NCI-H748 treated with DMSO at 0.1 percent for 48 hours (cell line): Measurements from ENCODE around the gene ARHGAP4.

Experiments used
- DNase-seq: peaks from one replicate; lab custom pipeline; 2025; lab: John Stamatoyannopoulos, UW

The ARHGAP4 gene

DNA sequence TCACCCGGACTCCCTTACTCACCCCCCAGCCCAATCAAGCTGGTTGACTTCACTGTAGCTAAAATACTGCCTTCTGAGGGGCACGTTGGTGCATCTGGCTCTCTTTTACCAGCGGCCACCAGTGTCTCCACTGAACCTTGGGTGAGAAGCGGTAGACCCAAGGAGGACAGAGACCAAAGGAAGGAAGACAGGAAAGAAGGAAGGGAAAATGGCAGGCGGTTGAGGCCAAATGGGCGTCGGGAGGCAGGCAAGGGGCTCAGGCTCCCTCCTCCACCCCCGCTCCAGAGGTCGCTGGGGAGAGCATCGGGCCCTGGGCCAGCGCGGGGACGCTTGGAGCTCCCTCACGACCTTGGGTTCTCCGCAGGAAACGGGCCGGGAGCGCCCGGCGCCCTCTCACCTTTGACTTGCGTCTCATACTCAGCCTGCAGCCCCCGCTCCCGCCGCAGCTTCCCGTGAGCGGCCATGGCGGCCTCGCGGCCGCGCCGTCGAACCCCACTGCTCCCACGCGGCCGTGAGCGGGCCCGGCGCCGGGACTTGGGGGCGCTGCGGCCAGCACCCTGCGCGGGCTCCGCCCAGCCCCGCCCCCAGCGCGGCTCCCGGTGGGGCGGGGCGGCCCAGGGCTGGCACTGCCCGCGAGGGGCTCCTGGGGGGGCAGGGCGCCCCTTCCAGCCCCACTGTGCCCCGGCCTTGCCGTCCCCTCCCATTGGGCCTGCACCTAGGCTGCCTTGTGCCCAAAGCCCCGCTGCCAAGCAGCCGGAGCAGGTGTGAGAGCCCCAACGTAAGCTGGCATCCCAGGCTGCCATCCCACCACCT is at the start of gene ARHGAP4:
ARHGAP4 (minus strand) TSS at position 526 of the 813 bp plus-strand sequence; CDS start at position 464, 62 bp downstream.
- DNase-seq, result no peak

DNA sequence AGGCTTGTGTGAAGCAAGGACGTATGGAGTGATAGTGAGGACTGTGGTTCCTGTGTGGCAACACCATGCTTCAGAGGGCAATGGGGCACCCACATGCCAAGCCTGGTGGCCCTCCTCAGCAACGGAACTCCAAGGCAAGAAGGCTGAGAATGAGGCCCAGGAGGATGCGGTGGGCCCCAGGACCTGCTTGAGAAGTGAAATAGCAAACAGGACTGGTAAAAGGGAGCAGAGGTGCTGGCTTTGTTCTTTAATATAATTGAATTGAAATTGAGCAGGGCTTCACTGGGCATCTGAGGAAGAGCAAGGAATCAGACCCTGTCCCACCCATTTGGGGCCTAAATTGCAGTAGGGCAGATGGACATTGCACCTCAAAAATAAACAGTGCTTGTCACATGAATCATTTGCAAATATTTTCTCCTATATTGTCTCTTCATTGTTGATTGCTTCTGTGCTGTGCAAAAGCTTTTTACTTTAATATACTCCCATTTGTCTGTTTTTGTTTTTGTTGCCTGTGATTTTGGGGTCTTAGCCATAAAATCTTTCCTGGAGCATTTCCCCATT is 48.7 kb upstream of the ARHGAP4 start:
- no peak for DNase-seq

DNA sequence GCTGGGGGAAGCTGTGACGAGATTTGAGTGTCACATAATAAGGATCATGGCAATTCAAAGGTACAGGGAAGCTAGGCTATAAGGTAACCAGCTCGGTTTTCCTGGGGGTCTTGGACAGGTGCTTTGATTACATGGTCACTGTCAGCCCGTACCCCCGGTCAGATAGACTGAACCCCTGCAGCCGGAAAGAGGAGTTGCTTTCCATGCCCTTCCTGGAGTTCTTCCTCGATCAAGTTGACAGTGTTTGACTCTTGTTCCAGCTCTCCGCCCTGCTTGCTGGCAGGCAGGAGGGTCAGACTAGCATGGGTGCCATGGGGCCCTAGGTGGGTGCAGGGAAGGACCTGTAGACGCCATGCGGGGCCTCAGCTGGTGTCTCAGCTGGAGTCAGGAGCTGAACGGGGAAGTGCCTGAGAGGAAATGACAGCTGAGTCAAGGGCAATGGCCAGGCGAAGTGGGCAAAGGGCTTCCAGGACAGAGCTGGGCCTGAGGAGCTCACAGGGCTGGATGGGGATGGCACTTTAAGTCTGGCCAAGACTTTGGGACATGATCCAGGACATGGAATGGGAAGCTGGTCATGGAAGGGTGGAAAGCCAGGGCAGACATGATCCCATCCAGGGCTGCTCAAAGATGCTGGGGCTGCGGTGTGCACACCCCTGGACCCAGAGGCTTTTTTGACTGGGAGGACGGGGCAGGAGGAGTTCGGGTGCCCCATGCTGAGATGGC is 48.1 kb upstream of the ARHGAP4 start:
- DNase-seq, result no peak

DNA sequence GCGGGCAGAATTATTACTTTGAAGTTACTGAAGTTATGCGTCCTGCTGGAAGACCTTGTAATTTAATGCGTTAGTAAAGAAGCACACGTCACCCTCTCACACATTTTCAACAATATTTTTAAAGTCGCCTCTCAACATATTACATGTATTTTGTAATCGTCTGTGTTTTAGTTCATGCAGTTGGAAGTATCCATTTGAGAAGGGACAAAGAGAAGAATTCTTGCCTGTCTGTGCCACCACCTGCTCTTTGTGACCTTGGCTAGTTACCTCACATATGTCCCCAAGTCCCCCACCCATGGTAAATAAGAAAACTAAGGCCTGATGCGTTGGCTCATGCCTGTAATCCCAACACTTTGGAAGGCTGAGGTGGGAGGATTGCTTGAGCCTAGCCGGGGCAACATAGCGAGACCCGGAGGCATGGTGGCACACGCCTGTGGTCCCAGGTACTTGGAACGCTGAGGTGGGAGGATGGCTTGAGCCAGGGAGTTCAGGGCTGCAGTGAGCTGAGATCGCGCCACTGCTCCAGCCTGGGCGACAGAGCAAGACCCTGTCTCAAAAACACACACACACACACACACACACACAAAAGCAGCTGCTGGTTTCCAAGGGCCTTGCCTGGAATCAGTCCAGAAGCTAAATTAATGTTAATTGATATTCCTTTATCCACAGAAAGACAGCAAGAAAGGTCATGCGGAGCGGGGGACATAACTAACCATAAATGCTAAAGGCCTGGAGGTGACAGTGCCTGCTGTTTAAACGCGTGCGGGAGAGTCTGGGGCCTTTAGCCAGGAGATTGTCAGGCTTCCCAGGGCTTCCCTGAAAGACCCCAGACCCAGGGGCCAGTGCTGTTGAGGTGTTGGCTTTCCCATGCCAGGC is 47.3 kb upstream of the ARHGAP4 start:
- peak; percentile 33 for DNase-seq

DNA sequence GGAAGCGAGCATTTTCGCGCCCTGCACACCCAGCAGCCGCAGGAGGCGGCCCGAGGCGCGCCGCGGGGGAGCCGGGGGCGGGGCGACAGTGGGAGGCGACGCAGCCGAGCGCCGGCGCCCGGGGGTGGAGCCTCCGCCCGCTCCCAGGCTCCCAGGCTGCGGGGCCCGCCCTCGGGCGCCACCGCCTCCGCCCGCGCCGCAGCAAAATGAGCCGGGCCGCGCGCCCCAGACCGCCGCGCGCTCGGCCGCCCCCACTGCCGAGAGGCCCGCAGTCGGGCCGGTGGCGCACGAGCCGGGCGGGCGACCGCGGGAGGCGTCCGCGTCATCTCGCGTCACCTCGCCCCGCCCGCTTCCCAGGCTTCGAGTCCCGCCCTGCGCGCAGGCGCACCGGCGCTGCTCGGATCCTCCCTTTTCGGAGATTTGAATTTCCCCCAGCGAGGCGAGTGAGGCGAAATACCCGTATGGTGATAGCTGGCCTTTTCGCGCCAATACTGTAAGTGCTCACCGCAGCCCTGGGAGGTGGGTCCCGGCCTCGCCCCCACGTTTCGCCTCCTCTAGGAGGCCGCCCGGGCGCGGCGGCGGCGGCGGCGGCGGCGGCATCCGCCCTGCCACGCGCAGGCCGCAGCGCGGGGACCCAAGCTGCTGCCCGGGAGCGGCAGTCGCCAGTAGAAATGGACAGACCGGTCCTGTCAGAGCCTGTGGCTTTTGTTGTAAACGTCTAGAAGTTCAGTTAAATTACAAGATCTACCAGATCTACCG is 46.5 kb upstream of the ARHGAP4 start, which contains the start of gene TMEM187:
TMEM187 (plus strand) TSS at position 387 of the 759 bp plus-strand sequence. CDS start 9,309 bp downstream, outside the sequence.
- DNase-seq, result peak; percentile 74

DNA sequence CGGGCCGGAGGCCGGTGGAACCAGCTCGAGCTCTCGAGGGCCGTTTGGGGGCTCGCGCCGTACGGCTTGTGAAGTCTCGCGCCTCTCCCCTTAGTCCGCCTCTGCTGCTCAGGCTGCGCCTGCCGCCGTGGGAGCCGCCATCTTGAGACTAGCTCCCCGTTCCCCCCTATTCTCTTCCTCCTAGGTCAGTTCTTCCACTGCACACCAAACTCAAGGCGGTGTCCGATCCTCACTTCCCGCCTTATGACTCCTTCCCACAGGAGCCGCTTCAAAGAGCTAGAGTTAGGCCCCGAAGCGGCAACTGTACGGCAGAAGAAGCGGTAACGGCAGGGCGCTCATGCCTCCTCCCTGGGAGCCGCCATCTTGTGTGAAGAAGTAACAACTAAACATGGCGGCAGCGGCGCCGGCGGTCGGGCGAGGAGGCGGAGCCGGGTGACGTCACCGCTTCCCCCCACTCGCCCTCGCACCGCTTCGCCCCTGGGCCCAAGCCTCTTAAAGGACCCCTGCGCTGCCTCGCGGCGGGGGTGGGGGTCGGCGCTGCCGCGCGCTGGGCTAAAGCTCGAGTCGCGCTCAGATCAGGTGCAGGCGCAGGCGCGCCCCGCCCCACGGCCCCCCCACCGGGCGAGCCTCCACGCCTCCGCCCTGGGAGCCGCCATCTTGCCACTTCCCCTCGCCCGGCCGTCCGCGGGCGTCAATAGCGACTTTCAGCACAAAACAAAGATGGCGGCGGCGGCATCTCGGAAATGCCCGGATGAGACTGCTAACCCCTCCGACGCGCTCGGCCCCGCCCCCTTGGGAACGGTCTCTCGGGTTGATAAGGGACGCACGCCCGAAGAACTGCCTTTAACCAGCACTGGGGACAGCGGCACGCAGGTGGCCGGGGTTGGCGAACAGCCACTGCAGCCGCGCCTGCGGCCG is 45.6 kb upstream of the ARHGAP4 start, which contains the start of gene HCFC1:
HCFC1 (minus strand) TSS at position 369 of the 918 bp plus-strand sequence. CDS start 978 bp downstream, outside the sequence.
- peak; percentile 77 for DNase-seq

DNA sequence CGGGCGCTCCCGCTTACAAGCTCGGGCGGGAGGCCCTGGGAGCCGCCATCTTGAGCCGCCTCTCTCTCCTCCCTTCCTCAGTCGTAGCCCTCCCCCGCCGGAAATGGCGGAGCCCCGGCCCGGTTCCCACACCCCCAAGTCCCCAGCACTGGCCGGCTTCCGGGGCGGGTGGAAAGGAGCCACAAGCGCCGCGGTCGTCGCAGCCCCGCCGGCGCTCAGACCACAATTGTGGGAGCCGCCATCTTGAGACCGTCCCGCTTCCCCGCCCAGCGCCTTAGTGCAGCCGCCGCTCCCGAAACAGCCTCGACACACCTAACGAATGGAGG is 45.0 kb upstream of the ARHGAP4 start:
- DNase-seq, result peak; percentile 23

DNA sequence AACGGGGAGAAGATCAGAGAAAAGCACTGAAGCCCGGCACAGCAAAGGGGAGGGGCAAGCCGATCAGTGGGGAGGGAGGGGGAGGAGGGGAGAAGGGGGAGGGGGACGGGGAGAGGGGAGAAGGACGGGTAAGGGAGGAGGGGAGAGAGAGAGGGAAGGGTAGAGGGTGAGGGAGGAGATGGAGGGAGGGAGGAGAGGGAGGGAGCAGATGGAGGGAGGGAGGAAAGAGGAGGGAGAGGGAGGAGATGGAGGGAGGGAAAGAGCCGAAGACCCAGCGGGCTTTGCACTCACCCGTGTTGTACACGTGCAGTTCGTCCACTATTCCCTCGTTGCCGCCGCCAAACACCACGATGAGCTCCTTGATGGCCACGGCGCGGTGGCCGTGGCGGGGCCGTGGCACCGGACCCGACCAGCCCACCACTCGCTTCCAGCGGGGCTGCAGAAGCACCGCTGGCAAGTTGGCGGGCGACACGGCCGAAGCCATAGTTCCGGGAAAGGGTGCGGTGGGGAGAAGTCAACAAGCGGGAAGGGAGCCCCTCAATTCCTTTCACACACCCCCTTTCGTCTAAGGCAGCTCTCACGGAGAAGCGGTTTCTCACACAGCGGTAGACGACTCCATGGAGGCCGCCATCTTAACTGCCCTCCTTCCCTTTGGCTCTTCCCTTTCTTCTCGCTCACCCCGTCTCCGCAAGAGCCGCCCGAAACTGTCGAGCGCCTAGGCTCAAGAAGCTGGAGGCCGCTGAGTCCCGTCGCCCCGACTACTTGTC is 44.5 kb upstream of the ARHGAP4 start:
- no peak for DNase-seq

DNA sequence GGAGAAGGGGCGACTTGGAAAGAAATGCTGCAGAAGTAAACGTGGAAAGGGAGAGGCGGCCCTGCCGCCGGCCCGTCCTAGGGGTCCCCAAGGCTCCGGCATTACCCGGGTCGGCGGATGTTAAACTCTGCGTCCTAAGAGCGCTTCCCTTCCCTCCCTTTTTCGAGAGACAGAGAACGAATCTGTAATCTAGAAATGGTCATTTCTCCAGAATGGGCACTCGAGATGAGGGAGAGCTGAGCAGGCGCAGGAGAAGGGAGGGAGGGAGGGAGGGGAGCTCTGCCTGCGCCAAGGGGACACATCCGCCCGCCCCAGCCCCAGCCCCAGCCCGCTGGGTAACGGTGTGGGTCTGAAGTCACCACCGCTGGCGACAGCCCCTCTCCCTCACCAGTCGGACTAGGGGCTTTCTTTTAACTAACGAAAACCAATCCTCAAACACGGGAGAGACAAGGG is 43.9 kb upstream of the ARHGAP4 start:
- DNase-seq, result peak; percentile 22

DNA sequence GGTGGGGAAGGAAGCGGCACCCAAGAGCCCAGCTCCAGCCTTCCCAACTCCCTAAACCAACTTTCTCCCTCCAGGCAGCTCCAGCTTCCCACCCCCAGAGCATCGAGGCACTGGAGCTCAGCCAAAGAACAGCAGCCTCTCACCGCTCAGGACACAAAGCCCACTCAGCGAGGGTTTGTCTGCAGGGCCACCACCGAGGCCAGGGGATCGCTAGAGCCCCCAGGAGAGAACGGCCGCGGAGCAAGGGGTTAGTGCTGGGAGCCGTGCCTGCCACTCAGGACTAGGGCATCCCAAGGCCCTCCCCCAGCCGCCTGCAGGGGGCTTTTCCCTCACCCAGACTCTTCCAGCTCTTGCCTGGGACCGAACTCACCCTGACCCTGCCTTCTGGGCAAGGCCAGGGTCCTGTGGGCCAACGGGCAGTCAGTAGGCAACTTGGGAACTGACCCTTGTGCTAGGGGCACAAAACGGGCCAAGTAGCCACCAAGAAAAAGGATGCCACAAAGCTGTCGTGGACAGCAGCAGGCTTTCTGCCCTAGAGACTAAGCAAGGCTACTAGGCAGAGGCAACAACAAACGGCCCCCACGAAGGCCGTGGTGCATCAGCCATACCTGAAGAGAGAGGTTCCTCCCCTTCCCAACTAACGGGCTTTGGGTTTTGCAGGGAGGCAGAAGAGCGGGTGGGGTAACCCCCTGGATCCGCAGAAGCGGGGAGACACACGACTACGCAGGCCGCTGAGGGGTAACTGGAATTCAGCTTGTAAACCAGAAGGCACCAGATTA is 43.2 kb upstream of the ARHGAP4 start:
- no peak for DNase-seq

DNA sequence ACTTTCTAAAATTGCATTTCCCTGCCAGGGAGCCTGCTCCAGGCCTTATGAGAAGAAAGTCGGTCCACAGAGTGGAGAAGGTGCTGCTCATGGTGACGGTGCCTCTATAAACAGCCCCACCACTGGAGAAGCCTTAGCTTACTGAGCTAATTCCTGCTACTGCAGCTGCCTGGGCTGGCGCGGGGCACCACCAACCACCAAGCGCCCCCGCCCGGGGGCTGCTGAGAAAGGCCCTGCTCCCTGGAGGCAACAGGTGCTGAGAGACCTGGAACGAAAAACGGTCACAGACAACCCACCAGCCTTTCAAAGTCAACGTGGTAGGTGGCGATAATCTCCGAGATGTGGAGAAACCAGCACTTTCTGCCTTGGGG is 42.7 kb upstream of the ARHGAP4 start:
- DNase-seq, result no peak

DNA sequence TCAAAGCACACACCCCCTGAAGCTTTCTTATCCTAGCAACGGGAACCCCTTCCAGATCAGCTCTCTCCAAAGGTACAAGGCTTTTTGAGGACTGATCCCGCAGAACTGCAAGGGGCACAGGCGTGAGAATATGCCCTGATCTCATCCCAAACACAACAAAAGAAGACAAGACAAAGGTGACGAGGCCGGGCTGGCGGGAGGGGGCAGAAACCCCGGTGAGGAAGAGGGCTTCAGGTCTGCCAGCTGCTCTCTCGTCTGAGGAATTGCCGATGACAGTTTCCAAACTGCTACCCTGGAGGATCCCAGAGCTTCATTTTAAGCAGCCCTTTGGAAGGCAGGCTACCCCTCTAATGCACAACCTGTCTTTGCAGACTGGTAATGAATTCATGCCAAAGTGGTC is 42.2 kb upstream of the ARHGAP4 start:
- no peak for DNase-seq

DNA sequence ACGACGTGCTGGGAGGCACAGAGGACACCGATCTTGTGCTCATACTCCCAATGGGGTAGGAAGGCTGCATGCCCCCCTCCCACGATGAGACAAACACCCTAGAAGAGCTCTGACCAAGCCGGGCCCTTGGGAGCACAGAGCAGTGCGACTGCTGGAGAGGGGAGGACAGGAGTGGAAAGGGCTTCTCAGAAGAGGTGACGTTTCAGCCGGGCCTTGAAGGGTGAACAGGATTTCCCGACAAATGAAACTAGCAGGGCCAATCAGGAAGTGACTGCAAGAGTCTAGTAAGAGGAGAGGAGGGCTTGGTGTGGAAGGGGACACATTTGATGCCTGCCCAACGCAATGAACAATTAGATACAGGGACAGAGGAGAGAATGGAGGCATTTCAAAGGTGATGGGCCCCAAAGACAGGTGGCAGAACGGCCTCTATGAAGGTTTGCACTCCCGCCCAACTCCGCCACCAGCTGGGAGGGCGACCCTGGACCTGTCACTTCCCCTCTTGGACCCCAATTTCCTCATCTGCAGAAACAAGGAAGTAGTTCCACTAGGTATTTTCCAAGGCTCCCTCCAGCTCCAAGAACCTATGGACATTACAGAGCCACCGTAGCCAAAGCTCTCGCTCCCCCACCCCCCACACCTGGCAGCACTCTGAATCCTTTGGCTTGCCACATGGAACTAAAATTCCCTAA is 41.6 kb upstream of the ARHGAP4 start:
- no peak for DNase-seq

DNA sequence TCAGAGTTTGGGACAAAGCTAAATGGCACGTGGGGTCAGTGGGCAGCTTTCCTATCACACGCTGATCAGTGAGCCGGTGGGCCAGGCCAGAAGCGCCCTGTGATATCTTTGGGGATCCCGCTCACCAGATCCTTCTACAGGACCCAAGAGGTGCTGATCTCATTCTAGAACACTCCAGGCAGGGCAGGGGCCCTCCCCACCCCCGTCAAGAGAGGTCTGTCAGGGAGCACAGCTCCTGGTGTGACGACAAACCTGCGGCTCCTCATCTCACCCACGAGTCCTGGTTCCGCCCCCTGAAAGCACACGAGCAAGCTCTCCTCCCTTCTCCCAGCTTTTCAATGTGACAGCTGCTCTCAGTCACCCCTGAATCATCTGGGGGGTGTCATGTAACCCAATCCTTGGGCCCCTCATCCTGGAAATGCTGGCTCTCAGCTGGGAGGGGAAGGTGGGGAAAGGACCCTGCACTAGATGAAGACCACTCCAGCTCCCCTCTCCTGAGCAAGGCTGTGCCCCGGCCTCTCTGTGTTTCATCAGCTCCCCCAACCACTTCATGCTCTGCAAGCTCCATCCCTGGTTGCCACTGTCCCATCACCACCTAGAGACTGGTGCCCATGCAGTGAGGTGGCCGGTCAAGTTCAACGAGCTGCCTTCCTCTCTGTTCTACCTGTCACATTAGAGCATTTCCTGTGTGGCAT is 40.9 kb upstream of the ARHGAP4 start:
- no peak for DNase-seq

DNA sequence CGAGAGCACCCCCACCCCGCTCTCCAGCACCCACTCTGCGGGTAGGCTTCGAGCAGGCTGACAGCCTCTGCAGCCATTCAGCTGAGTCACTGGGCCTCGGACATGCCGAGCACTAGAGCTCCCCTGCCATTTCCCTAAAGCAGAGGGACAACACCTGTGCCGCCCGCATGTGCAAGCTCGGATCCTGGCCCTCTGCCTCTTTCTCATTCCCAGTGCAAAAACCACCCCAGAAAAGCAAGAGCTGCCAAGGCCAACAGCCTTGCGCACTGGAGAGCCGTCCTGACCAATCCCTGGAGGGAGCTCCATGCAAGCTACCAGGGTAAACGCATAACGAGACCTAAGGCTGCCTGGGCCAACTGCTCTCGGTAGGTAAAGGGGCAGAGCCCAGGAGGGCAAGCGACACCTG is 40.2 kb upstream of the ARHGAP4 start:
- no peak for DNase-seq

DNA sequence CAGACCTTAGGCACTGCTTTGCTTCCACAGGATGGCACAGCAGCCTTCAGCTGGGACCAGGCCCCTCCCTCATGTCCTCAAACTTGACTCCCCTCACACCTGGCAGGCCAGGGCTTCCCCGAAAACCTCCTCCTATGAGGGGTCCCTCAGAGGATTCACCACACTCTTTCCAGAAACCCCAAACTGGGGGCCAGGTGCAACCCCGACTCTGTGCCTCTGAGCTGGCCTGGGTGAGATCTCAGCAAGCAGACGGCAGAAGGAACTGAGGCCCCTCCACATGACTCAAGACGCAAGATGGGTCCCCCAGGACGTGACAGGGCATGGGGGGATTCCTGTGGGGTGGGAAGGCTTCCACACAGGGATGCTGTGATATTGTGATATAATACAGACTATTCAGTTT is 39.3 kb upstream of the ARHGAP4 start:
- DNase-seq, result no peak

DNA sequence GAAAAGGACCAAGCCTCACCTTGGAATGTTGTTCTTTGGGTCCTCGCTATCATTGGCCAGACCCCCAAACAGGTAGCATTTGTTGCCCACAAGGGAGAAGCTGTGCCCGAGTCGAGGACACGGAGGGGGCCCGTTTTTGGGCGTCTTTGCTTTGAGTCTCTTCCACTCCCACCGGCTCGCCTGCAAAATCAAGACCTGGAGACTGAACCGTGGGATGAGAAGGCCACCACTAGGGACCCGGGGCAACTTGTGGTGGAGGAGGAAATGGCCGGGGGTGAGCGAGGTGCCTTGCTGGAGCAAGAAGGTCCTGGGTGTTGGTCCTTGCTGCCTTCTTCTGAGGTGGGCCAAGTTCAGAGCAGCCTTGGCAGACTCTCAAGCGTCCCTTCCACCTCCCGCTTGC is 38.0 kb upstream of the ARHGAP4 start:
- DNase-seq, result no peak
